Naive thymus-derived CD4-positive, alpha-beta T cell (primary cell): ENCODE results near the gene PRPF6. TPM values are rescaled to one million over a fixed set of nuclear protein-coding genes. Genes with fewer than 3 reads are reported as not detected.
A peak's percentile ranks its signal among the peaks of the same experiment; 100 is the strongest.

Experiments used
- ATAC-seq: fragments of 150-1000 bp; cut with Tn5 transposase; 2 replicates; pipeline ENCODE4 v1.10.0; 2021; ENCODE audit warnings: mild to moderate bottlenecking, moderate library complexity
- CTCF ChIA-PET: fragments of 350-600 bp; sonication (Branson Sonifier 250); formaldehyde crosslinking; loops from one replicate; lab custom pipeline; 2021; ENCODE audit warnings: antibody characterized with exemption; lab: Charles Lee
- POLR2A ChIA-PET: fragments of 350-600 bp; sonication (Branson Sonifier 250); formaldehyde crosslinking; loops from one replicate; lab custom pipeline; 2021; ENCODE audit warnings: antibody characterized with exemption, inconsistent platforms; lab: Charles Lee
- DNase-seq, 9 donors: peaks; one replicate each; pipeline versions ENCODE4 v3.0.0 to v3.0.0-alpha.2; 2020 to 2022; ENCODE audit warnings: mixed read lengths in 1 of 9
- H3K27ac ChIP-seq: one replicate; pipeline ENCODE4 v1.7.0; 2013; ENCODE audit warnings: mild to moderate bottlenecking, low read depth, low read length, moderate library complexity
- H3K27me3 ChIP-seq, 2 donors: one replicate each; pipeline ENCODE4 v1.7.0; 2013; ENCODE audit warnings: low read length in 2 of 2, mild to moderate bottlenecking in 2 of 2, moderate library complexity in 2 of 2; ENCODE audit not compliant: control insufficient read depth in 2 of 2, insufficient read depth in 2 of 2
- H3K36me3 ChIP-seq, 3 experiments: 1 replicate in 2 of 3; 2 replicates in 1 of 3; pipeline ENCODE4 v1.7.0; 2013; ENCODE audit warnings: low read length in 3 of 3, mild to moderate bottlenecking in 3 of 3, moderate library complexity in 1 of 3; ENCODE audit not compliant: insufficient read depth in 3 of 3, control insufficient read depth in 2 of 3
- H3K4me1 ChIP-seq, 2 donors: one replicate each; pipeline ENCODE4 v1.7.0; 2013; ENCODE audit warnings: low read length in 2 of 2, mild to moderate bottlenecking in 2 of 2, moderate library complexity in 1 of 2; ENCODE audit not compliant: control insufficient read depth in 2 of 2, insufficient read depth in 2 of 2
- H3K4me3 ChIP-seq: 2 replicates; pipeline ENCODE4 v1.7.0; 2013; ENCODE audit warnings: mild to moderate bottlenecking, low read length
- H3K9me3 ChIP-seq, 3 experiments: 1 replicate in 2 of 3; 2 replicates in 1 of 3; pipeline ENCODE4 v1.7.0; 2013; ENCODE audit warnings: low read length in 3 of 3; ENCODE audit not compliant: control insufficient read depth in 2 of 3
- H3K27ac Mint-ChIP-seq, 9 donors: one replicate each; pipeline ENCODE4 v1.8.0; 2020 to 2022; ENCODE audit warnings: mixed read lengths in 9 of 9, mild to moderate bottlenecking in 8 of 9, moderate library complexity in 5 of 9, inconsistent platforms in 2 of 9
- H3K27me3 Mint-ChIP-seq, 5 donors: one replicate each; pipeline ENCODE4 v1.8.0; 2021 to 2022; ENCODE audit warnings: mixed read lengths in 5 of 5, mild to moderate bottlenecking in 1 of 5
- H3K36me3 Mint-ChIP-seq, 5 donors: one replicate each; pipeline ENCODE4 v1.8.0; 2020 to 2022; ENCODE audit warnings: mixed read lengths in 5 of 5, mild to moderate bottlenecking in 3 of 5, inconsistent platforms in 1 of 5
- H3K4me1 Mint-ChIP-seq, 7 donors: one replicate each; pipeline ENCODE4 v1.8.0; 2020 to 2022; ENCODE audit warnings: mixed read lengths in 7 of 7, mild to moderate bottlenecking in 3 of 7, inconsistent platforms in 1 of 7
- H3K4me3 Mint-ChIP-seq, 10 donors: one replicate each; pipeline ENCODE4 v1.8.0; 2020 to 2022; ENCODE audit warnings: mild to moderate bottlenecking in 10 of 10, mixed read lengths in 10 of 10, moderate library complexity in 6 of 10, inconsistent platforms in 2 of 10
- H3K9me3 Mint-ChIP-seq, 11 donors: one replicate each; pipeline ENCODE4 v1.8.0; 2020 to 2022; ENCODE audit warnings: mixed read lengths in 11 of 11, mild to moderate bottlenecking in 4 of 11, inconsistent platforms in 1 of 11, moderate library complexity in 1 of 11
- intact Hi-C, 2 donors: fragments of 100-400 bp; cut with micrococcal nuclease; formaldehyde crosslinking; loops; one replicate each; pipeline ENCODE4 v1.15.1; 2023
- polyA plus RNA-seq, 2 donors: library from polyadenylated mRNA; unstranded; fragments of 300-500 nt; fragmentation: Illumina TruSeq; gene quantifications; one replicate each; pipeline ENCODE4 v1.2.3, GENCODE V29; 2021
- total RNA-seq, 6 experiments: library from RNA in 5 of 6; stranded (reverse) in 5 of 6; gene quantifications; 1 replicate in 5 of 6; 2 replicates in 1 of 6; pipeline ENCODE4 v1.2.3 and lab custom pipeline; 2021 to 2026

PRPF6 gene
- total and polyA plus RNA-seq, 7 experiments from 2014 or later, result 71.2 to 127 (median 86.9) TPM

DNA sequence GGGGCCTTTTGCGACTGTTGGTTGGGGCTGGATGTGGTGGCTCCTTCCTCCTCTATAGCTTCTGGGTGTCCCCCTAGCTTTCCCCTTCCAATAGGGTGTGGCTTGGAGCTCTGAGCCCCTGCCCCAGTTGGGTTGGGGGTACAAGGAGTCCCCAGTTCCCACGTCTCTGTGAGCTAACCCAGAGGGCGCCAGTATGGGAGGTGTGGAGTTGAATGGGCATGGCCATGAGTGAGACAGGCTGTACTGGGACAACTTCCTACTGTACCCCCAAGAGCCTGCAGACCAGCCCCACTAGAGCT is 56.2 kb downstream of the PRPF6 start:
- DNase-seq, result no peak
- H3K9me3 Mint-ChIP-seq, result no peaks in the 10 kb centered on the region

DNA sequence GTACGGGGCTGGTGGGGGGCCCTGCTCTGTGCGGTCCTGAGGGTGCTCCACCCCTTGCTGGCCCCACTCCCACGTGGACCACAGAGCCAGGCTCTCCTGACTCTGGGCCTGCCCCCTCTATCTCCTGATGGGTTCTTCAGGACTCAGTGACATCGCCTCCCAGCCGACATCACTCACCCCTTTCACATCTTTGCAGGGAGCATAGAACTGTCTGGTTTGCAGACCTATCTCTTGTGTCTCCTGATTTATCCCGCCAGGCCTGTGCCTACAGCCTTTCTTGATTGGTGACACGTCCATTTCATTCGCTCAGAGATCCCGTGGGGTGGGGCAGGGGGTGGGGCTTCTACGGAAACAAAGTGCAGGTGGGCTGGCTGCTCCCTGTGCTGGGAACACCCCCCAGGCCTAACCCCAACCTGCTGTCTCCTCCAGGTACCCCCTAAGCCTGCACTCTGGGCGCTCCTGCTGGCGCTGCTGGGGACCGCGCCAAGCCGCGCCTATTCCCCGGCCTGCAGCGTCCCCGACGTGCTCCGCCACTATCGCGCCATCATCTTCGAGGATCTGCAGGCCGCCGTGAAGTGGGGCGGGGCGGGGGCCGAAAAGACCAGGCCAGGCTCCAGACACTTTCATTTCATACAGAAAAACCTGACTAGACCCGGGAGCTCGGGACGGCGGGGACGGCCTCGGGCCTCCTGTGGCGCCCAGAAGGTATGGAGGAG is 56.7 kb downstream of the PRPF6 start:
- H3K4me1 Mint-ChIP-seq, result peaks cover 23 to 53% (median 28%) of the 10 kb centered on the region in 7 donors
- ATAC-seq (no peak), DNase-seq (no peak)
- H3K27me3 ChIP-seq, result no peaks in the 10 kb centered on the region
- H3K9me3 ChIP-seq, result no peaks in the 10 kb centered on the region
- H3K36me3 ChIP-seq, result peaks cover 0 to 29% (median 0%) of the 10 kb centered on the region in 3 experiments
- ChIA-PET CTCF (interaction anchor here (0.6 to 5.2 kb wide), 18 partner anchors 10 to 500 kb away, joined by 3 to 54 read pairs (median 4); partner anchors contain the start of genes LKAAEAR1, PRPF6, RGS19 and SAMD10), POLR2A (interaction anchor here (0.6 to 4.8 kb wide), 15 partner anchors 16 to 142 kb away, joined by 3 to 37 read pairs (median 4); partner anchors contain the start of genes OPRL1, PRPF6, RGS19 and SAMD10)
- H3K36me3 Mint-ChIP-seq, result peaks cover 0 to 7% (median 0%) of the 10 kb centered on the region in 5 donors
- peak overlapping the region; percentile 44 to 89 (median 66) for H3K4me3 Mint-ChIP-seq
- no peak overlapping the region for H3K27ac ChIP-seq
- peak overlapping the region; percentile 62 for H3K4me3 ChIP-seq
- intact Hi-C loops, result loop anchor here (1.0 to 5.0 kb wide), 5 partner anchors 57 to 500 kb away; partner anchors contain the start of genes PTK6 (in 1 of the 2) and UCKL1 (in 1 of the 2)
- H3K4me1 ChIP-seq, result peaks cover 40 to 49% of the 10 kb centered on the region in 2 donors
- peak overlapping the region in 2 of 9 donors; percentile 79 to 91 for H3K27ac Mint-ChIP-seq
- H3K27me3 Mint-ChIP-seq, result no peaks in the 10 kb centered on the region
- no peaks in the 10 kb centered on the region for H3K9me3 Mint-ChIP-seq

More for the DNA sequence above, 56.2 kb downstream of the PRPF6 start:
- Mint-ChIP-seq H3K4me3 (peak overlapping the region in 4 of 10 donors; percentile 44 to 89 (median 74)), H3K36me3 (peaks cover 0 to 9% (median 0%) of the 10 kb centered on the region in 5 donors), H3K27me3 (no peaks in the 10 kb centered on the region), H3K4me1 (peaks cover 23 to 52% (median 28%) of the 10 kb centered on the region in 7 donors), H3K27ac (peak overlapping the region in 2 of 9 donors; percentile 79 to 91)
- Histone ChIP-seq H3K4me3 (no peak overlapping the region), H3K36me3 (peaks cover 0 to 31% (median 0%) of the 10 kb centered on the region in 3 experiments), H3K9me3 (no peaks in the 10 kb centered on the region), H3K27me3 (no peaks in the 10 kb centered on the region), H3K4me1 (peaks cover 40 to 49% of the 10 kb centered on the region in 2 donors), H3K27ac (no peak overlapping the region)
- CTCF ChIA-PET, result interaction anchor here (0.9 to 5.2 kb wide), 6 partner anchors 20 to 83 kb away, joined by 3 to 54 read pairs (median 4); partner anchors contain the start of gene PRPF6
- POLR2A ChIA-PET, result interaction anchor here (0.6 to 1.3 kb wide), 7 partner anchors 9 to 63 kb away, joined by 3 to 6 read pairs (median 3); partner anchors contain the start of gene PRPF6
- ATAC-seq, result no peak
- intact Hi-C loops, result loop anchor here (5.0 kb wide), 3 partner anchors 80 to 500 kb away; partner anchors contain the start of genes PTK6 (in 1 of the 2) and UCKL1 (in 1 of the 2)

DNA sequence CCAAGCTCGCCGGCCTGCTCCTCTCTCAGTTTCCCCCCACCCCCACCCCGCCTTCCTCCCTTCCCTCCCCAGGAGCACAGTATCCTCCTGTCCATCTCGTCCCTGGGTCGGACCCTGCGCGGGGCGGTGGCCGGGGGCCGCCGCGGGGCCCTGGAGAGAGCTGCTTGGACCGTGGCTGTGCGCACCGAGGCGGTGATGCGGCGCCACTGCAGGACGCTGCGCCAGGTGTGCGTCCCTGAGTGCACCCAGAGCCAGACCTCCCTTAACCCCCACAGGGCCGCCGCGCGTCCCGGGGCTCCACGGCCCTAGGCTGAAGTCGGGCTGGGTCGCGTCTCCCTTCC is 57.3 kb downstream of the PRPF6 start:
- Mint-ChIP-seq H3K9me3 (no peaks in the 10 kb centered on the region), H3K4me1 (peaks cover 23 to 53% (median 28%) of the 10 kb centered on the region in 7 donors), H3K36me3 (peaks cover 0 to 7% (median 0%) of the 10 kb centered on the region in 5 donors), H3K27ac (peak overlapping the region in 1 of 9 donors; percentile 79), H3K4me3 (peak overlapping the region in 9 of 10 donors; percentile 44 to 89 (median 65)), H3K27me3 (no peaks in the 10 kb centered on the region)
- H3K27me3 ChIP-seq, result no peaks in the 10 kb centered on the region
- intact Hi-C loops, result loop anchor here (1.0 to 5.0 kb wide), 5 partner anchors 58 to 501 kb away; partner anchors contain the start of genes PTK6 (in 1 of the 2) and UCKL1 (in 1 of the 2)
- CTCF ChIA-PET, result interaction anchor here (0.6 to 5.2 kb wide), 20 partner anchors 11 to 500 kb away, joined by 3 to 54 read pairs (median 4); partner anchors contain the start of genes LKAAEAR1, PRPF6, RGS19 and SAMD10
- H3K9me3 ChIP-seq, result no peaks in the 10 kb centered on the region
- peaks cover 40 to 49% of the 10 kb centered on the region in 2 donors for H3K4me1 ChIP-seq
- ATAC-seq (peak; percentile 24), DNase-seq (no peak)
- peak overlapping the region; percentile 57 for H3K27ac ChIP-seq
- peak overlapping the region; percentile 62 for H3K4me3 ChIP-seq
- POLR2A ChIA-PET, result interaction anchor here (0.8 to 4.8 kb wide), 15 partner anchors 12 to 1649 kb away, joined by 3 to 37 read pairs (median 4); partner anchors contain the start of genes LIME1, OPRL1, PRPF6 and RGS19
- peaks cover 0 to 24% (median 0%) of the 10 kb centered on the region in 3 experiments for H3K36me3 ChIP-seq

DNA sequence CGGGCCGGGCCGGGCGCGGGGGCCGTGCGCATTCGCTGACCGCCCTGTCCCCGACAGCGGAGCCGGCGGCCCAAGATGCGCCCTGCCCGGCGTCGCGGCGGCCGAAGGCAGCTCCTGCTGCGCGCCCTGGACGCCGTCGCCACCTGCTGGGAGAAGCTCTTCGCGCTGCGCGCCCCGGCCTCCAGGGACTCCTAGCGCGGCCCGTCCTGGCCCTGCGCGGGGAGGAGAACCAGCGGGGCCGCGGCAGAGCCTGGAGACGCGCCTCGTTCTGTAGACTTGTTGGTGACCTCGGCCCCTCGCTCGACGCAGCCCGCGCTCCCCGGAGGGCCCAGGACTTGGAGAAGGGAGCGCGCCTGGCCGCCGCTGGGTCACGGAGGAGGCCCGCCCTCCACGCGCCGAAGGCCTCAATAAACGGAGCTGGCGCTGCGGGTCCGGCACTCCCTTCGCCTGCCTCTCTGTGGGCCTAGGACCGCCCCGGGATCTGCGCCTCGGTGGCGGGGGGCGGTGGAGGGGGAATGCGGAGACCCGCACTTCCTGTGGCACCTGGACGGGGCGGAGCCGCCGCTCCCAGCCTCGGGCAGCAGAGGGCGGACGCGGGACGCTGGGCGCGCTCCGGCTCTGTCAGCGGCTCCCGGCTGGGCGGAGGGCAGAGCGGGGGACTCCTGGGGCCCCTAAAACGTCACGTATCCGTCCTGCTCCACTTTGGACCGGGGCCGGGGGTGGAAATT is 57.8 kb downstream of the PRPF6 start:
- peak overlapping the region; percentile 62 for H3K4me3 ChIP-seq
- Mint-ChIP-seq H3K27ac (peak overlapping the region in 4 of 9 donors; percentile 28 to 92 (median 64)), H3K4me1 (peaks cover 26 to 49% (median 33%) of the 10 kb centered on the region in 7 donors), H3K36me3 (peaks cover 0 to 7% (median 0%) of the 10 kb centered on the region in 5 donors), H3K9me3 (no peaks in the 10 kb centered on the region), H3K4me3 (peak overlapping the region; percentile 18 to 89 (median 71)), H3K27me3 (no peaks in the 10 kb centered on the region)
- H3K27ac ChIP-seq, result peak overlapping the region; percentile 57
- H3K9me3 ChIP-seq, result no peaks in the 10 kb centered on the region
- ATAC-seq (peak; percentile 80), DNase-seq (peak; percentile 55 to 86 (median 76))
- H3K36me3 ChIP-seq, result peaks cover 0 to 19% (median 0%) of the 10 kb centered on the region in 3 experiments
- POLR2A ChIA-PET, result interaction anchor here (0.8 to 4.8 kb wide), 19 partner anchors 12 to 1650 kb away, joined by 3 to 37 read pairs (median 5); partner anchors contain the start of genes LIME1, OPRL1, PRPF6 and RGS19
- H3K27me3 ChIP-seq, result no peaks in the 10 kb centered on the region
- intact Hi-C loops, result loop anchor here (1.0 to 5.0 kb wide), 10 partner anchors 19 to 501 kb away; partner anchors contain the start of genes PTK6 (in 1 of the 2), TCEA2 (in 1 of the 2) and UCKL1 (in 1 of the 2)
- H3K4me1 ChIP-seq, result peaks cover 40 to 49% of the 10 kb centered on the region in 2 donors
- CTCF ChIA-PET, result interaction anchor here (0.6 to 5.2 kb wide), 25 partner anchors 11 to 501 kb away, joined by 3 to 54 read pairs (median 4); partner anchors contain the start of genes LKAAEAR1, PRPF6, RGS19 and SAMD10

DNA sequence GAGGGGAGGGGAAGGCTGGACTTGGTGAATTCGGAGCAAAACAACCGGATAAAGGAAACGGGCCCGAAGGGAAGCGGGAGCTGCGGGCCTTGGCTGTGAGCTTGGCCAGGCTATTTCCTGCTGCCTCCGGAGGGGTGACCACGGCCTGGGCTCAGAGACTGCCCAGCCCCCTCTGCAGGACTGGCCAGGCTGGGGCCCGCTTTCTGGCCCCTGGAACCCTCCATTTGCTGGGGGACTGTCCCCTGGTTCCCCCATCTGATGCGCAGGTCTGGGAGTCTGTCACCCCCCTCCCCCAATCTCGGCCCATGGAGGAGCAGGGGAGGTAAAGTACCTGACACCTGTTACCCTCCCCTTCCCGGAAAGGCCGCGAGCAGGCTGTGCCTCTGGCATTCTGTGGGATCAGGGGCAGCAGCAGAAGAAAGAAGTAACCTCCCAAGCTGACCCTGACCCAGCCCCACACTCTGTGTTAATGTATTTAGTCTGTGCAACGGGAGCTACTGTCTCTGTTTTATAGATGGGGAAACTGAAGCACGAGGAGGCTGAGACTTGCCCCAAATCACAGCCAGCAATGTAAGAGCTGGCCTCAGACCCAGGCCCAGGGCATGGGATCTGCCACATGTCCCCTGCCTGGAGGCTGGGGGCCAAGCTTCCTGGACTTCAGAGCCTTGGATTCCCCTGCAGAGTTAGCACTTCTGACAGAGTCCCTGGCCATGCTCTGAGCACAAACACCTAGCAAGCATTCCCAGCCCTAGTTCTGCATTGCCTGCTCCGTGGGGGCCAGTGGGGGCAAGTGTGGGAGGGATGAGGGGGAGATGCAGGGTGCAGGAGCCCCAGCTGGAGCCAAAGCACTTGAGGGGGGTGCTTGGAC is 58.6 kb downstream of the PRPF6 start:
- Mint-ChIP-seq H3K36me3 (peaks cover 0 to 5% (median 0%) of the 10 kb centered on the region in 5 donors), H3K27me3 (peaks cover 0 to 2% (median 0%) of the 10 kb centered on the region in 5 donors), H3K27ac (peak overlapping the region in 6 of 9 donors; percentile 34 to 92 (median 76)), H3K9me3 (no peaks in the 10 kb centered on the region), H3K4me1 (peaks cover 19 to 50% (median 39%) of the 10 kb centered on the region in 7 donors), H3K4me3 (peak overlapping the region; percentile 62 to 89 (median 78))
- peaks cover 40 to 44% of the 10 kb centered on the region in 2 donors for H3K4me1 ChIP-seq
- ATAC-seq (no peak), DNase-seq (no peak)
- CTCF ChIA-PET, result interaction anchor here (0.6 to 5.2 kb wide), 17 partner anchors 15 to 543 kb away, joined by 3 to 54 read pairs (median 4); partner anchors contain the start of genes PRPF6, RGS19, SAMD10 and TCEA2
- POLR2A ChIA-PET, result interaction anchor here (0.5 to 4.8 kb wide), 16 partner anchors 14 to 408 kb away, joined by 3 to 37 read pairs (median 5); partner anchors contain the start of genes LIME1, OPRL1, PRPF6 and RGS19
- no peaks in the 10 kb centered on the region for H3K27me3 ChIP-seq
- H3K9me3 ChIP-seq, result no peaks in the 10 kb centered on the region
- peak overlapping the region; percentile 57 for H3K27ac ChIP-seq
- intact Hi-C loops, result loop anchor here (1.0 to 5.0 kb wide), 9 partner anchors 18 to 502 kb away; partner anchors contain the start of genes PTK6 (in 1 of the 2), TCEA2 (in 1 of the 2) and UCKL1 (in 1 of the 2)
- H3K36me3 ChIP-seq, result peaks cover 0 to 12% (median 0%) of the 10 kb centered on the region in 3 experiments
- H3K4me3 ChIP-seq, result peak overlapping the region; percentile 62
